GM12878 (cell line): Measurements from ENCODE around the gene ESR1. TPM values are rescaled to one million over a fixed set of nuclear protein-coding genes. Genes with fewer than 3 reads are reported as not detected.

Source experiments
- ATAC-seq: fragments of 200-7000 bp; cut with Tn5 transposase; 3 replicates; pipeline ENCODE4 v1.9.1; 2020; ENCODE audit warnings: mild to moderate bottlenecking, moderate library complexity
- BruUV-seq: library from RNA; stranded (reverse); fragments of 400-500 nt; replicated peaks from 2 replicates; lab custom pipeline; 2021; lab: Mats Ljungman, UMichigan
- CTCF ChIA-PET: fragments of 300-600 bp; sonication (Branson Sonifier 250); formaldehyde crosslinking; extraction: SDS; loops from one replicate; lab custom pipeline; 2021; ENCODE audit warnings: inconsistent platforms; lab: Yijun Ruan, JAX
- POLR2A ChIA-PET: fragments of 350-600 bp; formaldehyde crosslinking; extraction: SDS; loops from one replicate; lab custom pipeline; 2021; ENCODE audit warnings: inconsistent platforms; lab: Charles Lee
- RAD21 ChIA-PET: fragments of 300-600 bp; sonication (Branson Sonifier 250); formaldehyde crosslinking; loops from one replicate; lab custom pipeline; 2023; ENCODE audit warnings: antibody characterized with exemption; ENCODE audit not compliant: unreplicated experiment; lab: Charles Lee
- SMC1A ChIA-PET: fragments of 300-600 bp; sonication (Branson Sonifier 250); formaldehyde crosslinking; loops from one replicate; lab custom pipeline; 2023; ENCODE audit not compliant: unreplicated experiment, uncharacterized antibody; lab: Charles Lee
- DNase-seq: peaks from one replicate; pipeline ENCODE4 v3.0.0-alpha.2; 2011; ENCODE audit warnings: low read depth, low spot score
- FAIRE-seq: peaks from 3 replicates; lab custom pipeline; 2011; peaks lifted over from hg19 to GRCh38; lab: Jason Lieb, UNC
- H2AFZ ChIP-seq: 2 replicates; pipeline ENCODE4 v1.6.0; 2011; ENCODE audit warnings: low read depth, low read length, control low read depth; ENCODE audit not compliant: control insufficient read depth
- H3K27ac ChIP-seq: 2 replicates; pipeline ENCODE4 v1.5.1; 2011; ENCODE audit warnings: control low read depth; ENCODE audit not compliant: control insufficient read depth, insufficient read depth
- H3K27me3 ChIP-seq, 2 experiments: replicated peaks in 1 of 2; 2 replicates each; pipeline versions ENCODE4 v1.6.0 to v1.6.1; 2011; ENCODE audit warnings: low read length in 1 of 2; ENCODE audit not compliant: control insufficient read depth in 2 of 2, insufficient read depth in 2 of 2
- H3K36me3 ChIP-seq, 2 experiments: 2 replicates each; pipeline ENCODE4 v1.5.1; 2011; ENCODE audit warnings: low read length in 1 of 2; ENCODE audit not compliant: control insufficient read depth in 2 of 2, insufficient read depth in 2 of 2
- H3K4me1 ChIP-seq: 2 replicates; pipeline ENCODE4 v1.6.1; 2011; ENCODE audit warnings: mild to moderate bottlenecking, low read length, moderate library complexity, mixed read lengths; ENCODE audit not compliant: control insufficient read depth, insufficient read depth
- H3K4me2 ChIP-seq: 2 replicates; pipeline ENCODE4 v1.6.0; 2011; ENCODE audit warnings: control low read depth; ENCODE audit not compliant: control insufficient read depth, insufficient read depth
- H3K4me3 ChIP-seq: fragments of 200-600 bp; sonication (generic); 2 replicates; pipeline ENCODE4 v1.5.1; 2016
- H3K79me2 ChIP-seq: 2 replicates; pipeline ENCODE4 v1.6.0; 2011; ENCODE audit warnings: low read length; ENCODE audit not compliant: control insufficient read depth, insufficient read depth
- H3K9ac ChIP-seq: 2 replicates; pipeline ENCODE4 v1.8.0; 2011; ENCODE audit warnings: low read length, control low read depth, mixed read lengths; ENCODE audit not compliant: control insufficient read depth, insufficient read depth
- H3K9me3 ChIP-seq: replicated peaks from 3 replicates; pipeline ENCODE4 v1.5.1; 2011; ENCODE audit warnings: mild to moderate bottlenecking, low read length; ENCODE audit not compliant: control insufficient read depth, insufficient read depth
- H4K20me1 ChIP-seq: 2 replicates; pipeline ENCODE4 v1.6.0; 2011; ENCODE audit not compliant: control insufficient read depth, insufficient read depth
- CHD2 ChIP-seq: IDR thresholded peaks from 2 replicates; pipeline ENCODE4 v1.6.1; 2011; ENCODE audit warnings: low read depth, low read length, improper control_type of control experiment, borderline replicate concordance
- ETV6 ChIP-seq, 2 experiments: fragments of 450-650 bp in 1 of 2; IDR thresholded peaks in 1 of 2; conservative IDR thresholded peaks in 1 of 2; 2 replicates each; pipeline ENCODE4 v1.6.1; 2014; ENCODE audit warnings: antibody characterized with exemption in 1 of 2, borderline replicate concordance in 1 of 2, low read depth in 1 of 2, mild to moderate bottlenecking in 1 of 2, moderate library complexity in 1 of 2
- IKZF1 ChIP-seq: fragments of 450-650 bp; conservative IDR thresholded peaks from 2 replicates; pipeline ENCODE4 v1.6.1; 2017; ENCODE audit warnings: antibody characterized with exemption, mild to moderate bottlenecking
- MAX ChIP-seq: IDR thresholded peaks from 2 replicates; pipeline ENCODE4 v1.6.1; 2012; ENCODE audit warnings: low read depth, low read length, improper control_type of control experiment
- NFYA ChIP-seq: IDR thresholded peaks from 2 replicates; pipeline ENCODE4 v1.6.1; 2011; ENCODE audit warnings: low read depth, mild to moderate bottlenecking, low read length, improper control_type of control experiment, borderline replicate concordance
- POLR2AphosphoS5 ChIP-seq: IDR thresholded peaks from 2 replicates; pipeline ENCODE4 v1.6.1; 2011; ENCODE audit warnings: mild to moderate bottlenecking, low read length, inconsistent platforms
- SIX5 ChIP-seq: IDR thresholded peaks from 2 replicates; pipeline ENCODE4 v1.6.1; 2011; ENCODE audit warnings: mild to moderate bottlenecking, low read depth, low read length, moderate library complexity; ENCODE audit not compliant: severe bottlenecking
- SPI1 ChIP-seq: IDR thresholded peaks from 2 replicates; pipeline ENCODE4 v1.6.1; 2011; ENCODE audit warnings: low read depth, mild to moderate bottlenecking, low read length, moderate library complexity, borderline replicate concordance; ENCODE audit not compliant: insufficient read depth
- SUPT20H ChIP-seq: IDR thresholded peaks from 2 replicates; pipeline ENCODE4 v1.6.1; 2011; ENCODE audit warnings: low read depth, mild to moderate bottlenecking, low read length, moderate library complexity, borderline replicate concordance; ENCODE audit not compliant: control insufficient read depth
- TCF7 ChIP-seq: IDR thresholded peaks from 2 replicates; pipeline ENCODE4 v1.6.1; 2014; ENCODE audit warnings: antibody characterized with exemption, borderline replicate concordance
- WGBS: methylation state at CpG from one replicate; pipeline ENCODE4 v1.1.6; 2016; ENCODE audit warnings: low lambda C conversion rate; ENCODE audit not compliant: insufficient replicate concordance, insufficient coverage; ENCODE audit errors: missing lambda C conversion rate; 5-methylcytosine and 5-hydroxymethylcytosine counted together
- in situ Hi-C: fragments of 300-500 bp; cut with MboI; formaldehyde crosslinking; loops from 9 replicates; pipeline ENCODE4 v1.14.3; 2018; ENCODE audit warnings: mixed read lengths
- intact Hi-C: fragments of 100-400 bp; cut with micrococcal nuclease; formaldehyde crosslinking; loops from one replicate; pipeline ENCODE4 v1.14.2; 2022; ENCODE audit not compliant: unreplicated experiment
- polyA plus RNA-seq, 11 experiments: library from polyadenylated mRNA; depleted of rRNA in 4 of 11; unstranded in 6 of 11; stranded (reverse) in 5 of 11; fragments of >200 nt; fragmentation: Nextera tagmentation in 4 of 11; fragmentation: Illumina TruSeq in 1 of 11; extraction: Ambion mirVana in 4 of 11; extraction: Trizol in 1 of 11; gene quantifications; 1 replicate in 1 of 11; 2 replicates in 10 of 11; pipeline versions ENCODE4 v1.2.1 to v1.2.3, GENCODE V29; 2011 to 2016; ENCODE audit warnings: inconsistent platforms in 2 of 11, missing spikeins in 2 of 11, low read depth in 1 of 11
- total RNA-seq, 4 experiments: library from RNA; depleted of rRNA in 3 of 4; stranded (reverse); fragments of >200 nt in 3 of 4; fragmentation: Illumina TruSeq in 1 of 4; extraction: Trizol in 1 of 4; gene quantifications; 2 replicates each; pipeline versions ENCODE4 v1.2.1 to v1.2.3, GENCODE V29; 2013 to 2021

Gene ESR1
- total and polyA plus RNA-seq, 10 of the 15 experiments (the other 5 are each of a cell fraction or from before 2014, with no cell fraction given): 0.03 to 0.51 (median 0.21) TPM; not detected in 4

GRCh38 chr6:152166897-152167296, 359.4 kb downstream of the ESR1 start:
- DNase-seq (no peak), FAIRE-seq (no peak), ATAC-seq (no peak)
- TF ChIP-seq POLR2AphosphoS5 (no peak), MAX (no peak), TCF7 (no peak), SIX5 (no peak), ETV6 (conservative IDR thresholded peaks at IDR 0.05 in 1 of 2, IDR thresholded peaks at IDR 0.05 in 1 of 2; ENCODE audit: borderline replicate concordance in 1 of 2, low read depth in 1 of 2) (no peak), SPI1 (no peak), NFYA (no peak), CHD2 (no peak), SUPT20H (no peak), IKZF1 (no peak)
- in situ Hi-C loops: no loop called here
- intact Hi-C loops: no loop called here
- no TSS peak for BruUV-seq
- Histone ChIP-seq H3K4me2 (no peak overlapping the region), H3K79me2 (no peaks in the 10 kb centered on the region), H3K4me3 (no peak overlapping the region), H3K27ac (no peak overlapping the region), H2AFZ (no peak overlapping the region), H4K20me1 (no peaks in the 10 kb centered on the region), H3K9me3 (peaks cover 6% of the 10 kb centered on the region), H3K9ac (no peak overlapping the region), H3K36me3 (peaks cover 0 to 2% of the 10 kb centered on the region in 2 experiments; a peak in 1 of 4 replicates), H3K27me3 (no peaks in the 10 kb centered on the region), H3K4me1 (peaks cover 15% of the 10 kb centered on the region; the same call in 1 of the 2 replicates)
- ChIA-PET SMC1A (interaction anchor here (0.7 to 3.1 kb wide), 4 partner anchors 9 to 104 kb away, joined by 3 to 9 read pairs (median 3); no protein-coding TSS in a partner anchor), POLR2A (no interaction called here), RAD21 (no interaction called here), CTCF (interaction anchor here (1.4 to 1.8 kb wide), 2 partner anchors 14 to 476 kb away, joined by 3 to 5 read pairs; no protein-coding TSS in a partner anchor)
- WGBS: 83% methylated on average over 5 of the region's 5 CpGs
